NCI-H510A treated with DMSO at 0.1 percent for 48 hours (cell line): ENCODE data around the gene LPIN1.

Experiments used
- DNase-seq: peaks from one replicate; lab custom pipeline; 2025; lab: John Stamatoyannopoulos, UW

LPIN1 gene

GRCh38 chr2:11784747-11785610 is 38.5 kb downstream of the LPIN1 start:
- no peak for DNase-seq

GRCh38 chr2:11785611-11785940 is 39.1 kb downstream of the LPIN1 start:
- DNase-seq: no peak

GRCh38 chr2:11786191-11786590 is 39.8 kb downstream of the LPIN1 start:
- no peak for DNase-seq

- no peak for DNase-seq
Measured at GRCh38 chr2:11786592-11786991, 40.2 kb downstream of the LPIN1 start.

GRCh38 chr2:11787991-11788390 is 41.6 kb downstream of the LPIN1 start:
- no peak for DNase-seq

GRCh38 chr2:11788461-11789124 is 42.2 kb downstream of the LPIN1 start:
- no peak for DNase-seq

- no peak for DNase-seq
Measured at GRCh38 chr2:11789243-11789642, 42.8 kb downstream of the LPIN1 start.

- no peak for DNase-seq
Measured at GRCh38 chr2:11790228-11790627, 43.8 kb downstream of the LPIN1 start.

- no peak for DNase-seq
Measured at GRCh38 chr2:11795590-11795989, 49.2 kb downstream of the LPIN1 start.

- no peak for DNase-seq
Measured at GRCh38 chr2:11796190-11797171, 50.0 kb downstream of the LPIN1 start.

- DNase-seq: no peak
Measured at GRCh38 chr2:11797846-11798245, 51.4 kb downstream of the LPIN1 start.

GRCh38 chr2:11798701-11799435 is 52.4 kb downstream of the LPIN1 start:
- DNase-seq: no peak

- no peak for DNase-seq
Measured at GRCh38 chr2:11799826-11800225, 53.4 kb downstream of the LPIN1 start.

- no peak for DNase-seq
Measured at GRCh38 chr2:11802782-11803191, 56.4 kb downstream of the LPIN1 start.

GRCh38 chr2:11805024-11805423 is 58.6 kb downstream of the LPIN1 start:
- no peak for DNase-seq

- no peak for DNase-seq
Measured at GRCh38 chr2:11805920-11806319, 59.5 kb downstream of the LPIN1 start.

- DNase-seq: no peak
Measured at GRCh38 chr2:11807156-11808015, 61.0 kb downstream of the LPIN1 start.

GRCh38 chr2:11808016-11808400 is 61.6 kb downstream of the LPIN1 start:
- no peak for DNase-seq

GRCh38 chr2:11809586-11810236 is 63.3 kb downstream of the LPIN1 start:
- DNase-seq: no peak
